Duodenal mucosa (tissue), 2 donors: ENCODE results near the gene SLC66A1.
"Not testable (repeated sequence)": the region's sequence is repeated elsewhere in the genome, so short reads cannot be mapped to it uniquely, and the experiment has no call there.

Experiments
- H3K27ac ChIP-seq: one replicate; pipeline ENCODE4 v1.7.0; 2013; ENCODE audit warnings: low read depth, low read length
- H3K27me3 ChIP-seq, 2 donors: one replicate each; pipeline ENCODE4 v1.7.0; 2013; ENCODE audit warnings: low read length in 2 of 2, control low read depth in 1 of 2; ENCODE audit not compliant: insufficient read depth in 2 of 2, control insufficient read depth in 1 of 2
- H3K36me3 ChIP-seq, 2 donors: one replicate each; pipeline ENCODE4 v1.7.0; 2013; ENCODE audit warnings: low read length in 2 of 2, control low read depth in 1 of 2; ENCODE audit not compliant: insufficient read depth in 2 of 2, control insufficient read depth in 1 of 2
- H3K4me1 ChIP-seq, 2 donors: one replicate each; pipeline ENCODE4 v1.7.0; 2013; ENCODE audit warnings: low read length in 2 of 2, control low read depth in 1 of 2; ENCODE audit not compliant: insufficient read depth in 2 of 2, control insufficient read depth in 1 of 2
- H3K4me3 ChIP-seq, 2 donors: one replicate each; pipeline ENCODE4 v1.7.0; 2013; ENCODE audit warnings: low read length in 2 of 2, low read depth in 1 of 2
- H3K9ac ChIP-seq, 2 donors: one replicate each; pipeline ENCODE4 v1.7.0; 2013; ENCODE audit warnings: low read length in 2 of 2, low read depth in 1 of 2
- H3K9me3 ChIP-seq, 2 donors: one replicate each; pipeline ENCODE4 v1.7.0; 2013; ENCODE audit warnings: low read length in 2 of 2, control low read depth in 1 of 2; ENCODE audit not compliant: control insufficient read depth in 1 of 2

SLC66A1 gene, protein sequence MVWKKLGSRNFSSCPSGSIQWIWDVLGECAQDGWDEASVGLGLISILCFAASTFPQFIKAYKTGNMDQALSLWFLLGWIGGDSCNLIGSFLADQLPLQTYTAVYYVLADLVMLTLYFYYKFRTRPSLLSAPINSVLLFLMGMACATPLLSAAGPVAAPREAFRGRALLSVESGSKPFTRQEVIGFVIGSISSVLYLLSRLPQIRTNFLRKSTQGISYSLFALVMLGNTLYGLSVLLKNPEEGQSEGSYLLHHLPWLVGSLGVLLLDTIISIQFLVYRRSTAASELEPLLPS

DNA sequence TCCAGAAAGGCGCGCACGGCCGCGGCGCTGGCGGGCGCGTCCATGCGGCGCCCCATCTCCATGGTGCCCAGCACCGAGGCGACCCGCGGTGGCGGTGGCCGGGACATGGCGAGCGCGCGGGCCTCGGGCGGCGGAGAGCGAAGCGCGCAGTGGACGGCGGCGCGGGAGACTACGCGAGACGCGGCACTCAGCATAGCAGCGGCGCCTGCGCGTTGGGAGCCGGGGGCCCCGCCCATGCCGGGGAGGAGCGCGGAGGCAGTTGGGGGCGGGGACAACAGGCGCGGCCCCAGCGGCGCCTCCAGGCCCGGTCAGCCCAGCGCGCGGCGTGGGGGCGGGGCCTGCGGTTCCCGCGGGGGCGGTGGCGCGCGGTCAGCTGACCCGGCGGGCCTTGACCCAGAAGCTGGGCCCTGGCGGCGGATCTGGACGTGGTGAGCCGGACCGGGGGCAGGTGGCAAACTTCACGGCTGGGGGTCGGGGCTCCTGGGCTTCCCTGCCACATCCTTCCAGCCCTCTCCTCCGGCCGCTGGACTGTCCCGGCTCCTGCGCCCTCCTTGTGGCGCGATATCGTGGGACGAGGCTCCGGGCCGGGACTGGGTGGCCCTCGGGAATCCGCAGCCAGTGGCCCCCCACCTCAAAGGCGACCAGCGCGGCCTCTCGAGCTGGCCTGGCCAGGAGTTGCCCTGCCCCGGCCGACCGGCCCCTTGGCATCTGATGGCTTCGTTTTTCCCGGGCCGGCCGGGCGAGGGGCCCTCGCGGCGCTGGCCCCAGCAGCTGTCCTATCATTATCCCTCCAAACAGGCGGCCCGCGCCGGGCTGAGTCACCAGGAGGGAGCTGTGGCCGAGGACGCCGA lies at the start of gene SLC66A1, which contains the start of gene AKR7A2:
SLC66A1 (plus strand) TSS at position 396 of the 851 bp plus-strand sequence. CDS start 5,352 bp downstream, outside the sequence.
AKR7A2 (minus strand) TSS at position 214 of the 851 bp plus-strand sequence; CDS start at position 194, 20 bp downstream.
- H3K4me1 ChIP-seq = peaks cover 37 to 60% of the 10 kb centered on the region in 2 donors
- peak within 1 kb of the TSS; percentile 79 for H3K9ac ChIP-seq
- H3K9me3 ChIP-seq = no peaks in the 10 kb centered on the region
- H3K27me3 ChIP-seq = no peaks in the 10 kb centered on the region
- H3K36me3 ChIP-seq = peaks cover 0 to 14% of the 10 kb centered on the region in 2 donors
- H3K27ac ChIP-seq = peak within 1 kb of the TSS; percentile 17
- H3K4me3 ChIP-seq = peak within 1 kb of the TSS; percentile 83 to 89

DNA sequence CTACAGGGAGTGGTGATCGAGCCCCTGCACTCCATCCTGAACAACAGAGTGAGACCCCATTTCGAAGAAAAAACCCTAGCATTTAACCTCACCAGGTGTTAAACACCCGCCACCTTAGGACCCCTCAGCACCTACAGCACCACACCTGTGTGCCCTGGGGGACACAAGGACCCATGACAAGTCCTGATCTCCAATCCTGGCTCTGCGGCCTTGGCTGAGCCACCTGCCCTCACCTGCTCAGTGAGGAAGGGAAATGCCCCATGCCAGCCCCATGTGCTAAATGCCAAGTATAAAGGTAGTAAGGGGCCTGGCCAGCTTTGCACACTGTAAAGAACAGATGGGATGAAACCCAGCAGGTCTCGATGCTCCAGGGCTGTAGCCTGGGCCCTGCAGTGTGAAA lies 49.4 kb upstream of the SLC66A1 start:
- Histone ChIP-seq H3K4me1 (no peaks in the 10 kb centered on the region), H3K9ac (no peak overlapping the region), H3K36me3 (peaks cover 31 to 68% of the 10 kb centered on the region in 2 donors), H3K27ac (no peak overlapping the region), H3K9me3 (no peaks in the 10 kb centered on the region), H3K4me3 (no peak overlapping the region), H3K27me3 (no peaks in the 10 kb centered on the region)

DNA sequence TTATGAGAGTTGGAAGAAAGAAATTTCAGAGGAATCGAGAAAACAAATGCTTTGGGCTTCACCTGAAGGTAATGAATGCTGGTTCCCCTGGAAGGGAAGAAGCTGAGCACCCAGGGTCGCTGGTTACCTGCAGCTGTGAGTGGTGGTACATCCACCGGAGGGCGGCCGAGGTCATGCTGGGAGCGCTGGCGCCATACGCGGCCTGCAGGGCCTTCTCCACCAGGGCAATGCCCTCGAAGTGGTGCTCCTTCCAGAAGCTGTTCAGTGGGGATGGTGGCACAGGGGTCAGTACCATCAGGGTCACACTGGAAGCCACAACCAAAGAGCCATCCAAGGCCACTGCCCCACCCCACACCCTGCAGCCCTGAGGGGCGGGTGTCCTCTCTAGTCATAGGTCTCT lies 43.7 kb upstream of the SLC66A1 start:
- peaks cover 5 to 43% of the 10 kb centered on the region in 2 donors for H3K36me3 ChIP-seq
- no peaks in the 10 kb centered on the region for H3K9me3 ChIP-seq
- H3K9ac ChIP-seq = no peak overlapping the region
- no peaks in the 10 kb centered on the region for H3K27me3 ChIP-seq
- H3K27ac ChIP-seq = no peak overlapping the region
- peaks cover 0 to 12% of the 10 kb centered on the region in 2 donors for H3K4me1 ChIP-seq
- H3K4me3 ChIP-seq = no peak overlapping the region

DNA sequence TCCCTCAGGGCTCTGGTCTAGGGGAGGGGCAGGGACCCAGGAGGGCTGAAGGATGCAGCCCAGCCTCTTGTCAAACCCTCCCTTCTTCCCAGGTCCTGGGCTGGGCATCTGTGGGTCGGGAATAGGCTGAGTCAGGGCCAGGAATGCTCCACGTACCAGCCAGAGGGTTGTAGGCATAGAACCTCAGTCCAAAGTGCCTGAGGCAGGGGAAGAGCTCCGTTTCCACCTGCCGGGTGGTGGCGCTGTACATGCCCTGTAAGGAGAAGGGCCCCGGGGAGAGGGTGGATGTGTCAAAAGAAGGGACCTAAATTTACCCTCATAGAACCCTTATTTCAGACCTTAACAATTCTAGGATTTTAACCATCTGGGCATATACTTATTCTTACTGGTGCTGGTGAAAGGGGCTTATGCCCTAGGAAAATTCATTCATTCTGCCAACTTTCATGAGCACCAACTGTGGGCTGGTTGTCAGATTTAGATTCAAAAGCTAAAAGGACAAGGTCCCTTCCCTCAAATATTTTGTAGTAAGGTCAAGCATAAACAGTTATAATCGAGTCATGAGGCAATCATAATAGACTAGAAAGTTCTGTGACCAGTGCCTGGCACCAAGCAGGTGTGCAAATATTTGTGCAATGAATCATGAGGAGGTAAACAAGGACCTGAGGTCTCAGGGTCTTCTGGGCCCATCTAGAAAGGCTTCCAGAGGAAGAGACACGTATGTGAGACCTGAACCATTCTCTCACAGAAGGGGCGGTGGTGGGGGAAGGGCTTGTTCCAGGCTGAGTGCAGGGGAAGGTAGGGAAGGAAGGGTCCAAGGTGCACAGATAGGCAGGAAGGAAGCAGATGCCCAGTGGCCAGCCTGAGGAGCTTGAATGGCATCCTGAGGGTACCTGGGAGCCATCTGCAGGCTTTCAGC lies 42.4 kb upstream of the SLC66A1 start:
- not testable (repeated sequence) for H3K4me3 ChIP-seq, H3K27me3 ChIP-seq, H3K9ac ChIP-seq, H3K9me3 ChIP-seq, H3K27ac ChIP-seq
- peaks cover 5 to 43% of the 10 kb centered on the region in 2 donors for H3K36me3 ChIP-seq
- peaks cover 4 to 12% of the 10 kb centered on the region in 2 donors for H3K4me1 ChIP-seq

DNA sequence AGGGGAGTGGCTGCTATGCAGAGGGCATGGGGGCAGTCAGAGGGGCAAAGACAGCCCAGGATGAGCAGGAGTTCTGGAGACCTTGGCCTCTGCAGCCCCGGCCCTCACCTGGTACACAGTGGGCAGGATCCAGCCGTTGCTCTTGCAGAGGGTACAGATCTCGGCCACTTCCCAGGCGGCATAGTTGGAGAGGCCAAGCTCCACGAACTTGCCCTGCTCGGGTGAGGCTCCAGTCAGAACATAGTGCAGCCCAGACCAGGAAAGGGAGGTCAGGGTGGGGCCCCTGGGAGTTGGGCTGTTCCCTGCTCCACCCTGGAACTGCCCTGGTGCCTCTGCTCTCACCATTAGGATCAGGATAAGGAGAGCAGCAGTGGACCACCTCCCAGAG lies 41.8 kb upstream of the SLC66A1 start:
- H3K4me3 ChIP-seq = peak overlapping the region in 1 of 2 donors; percentile 16

DNA sequence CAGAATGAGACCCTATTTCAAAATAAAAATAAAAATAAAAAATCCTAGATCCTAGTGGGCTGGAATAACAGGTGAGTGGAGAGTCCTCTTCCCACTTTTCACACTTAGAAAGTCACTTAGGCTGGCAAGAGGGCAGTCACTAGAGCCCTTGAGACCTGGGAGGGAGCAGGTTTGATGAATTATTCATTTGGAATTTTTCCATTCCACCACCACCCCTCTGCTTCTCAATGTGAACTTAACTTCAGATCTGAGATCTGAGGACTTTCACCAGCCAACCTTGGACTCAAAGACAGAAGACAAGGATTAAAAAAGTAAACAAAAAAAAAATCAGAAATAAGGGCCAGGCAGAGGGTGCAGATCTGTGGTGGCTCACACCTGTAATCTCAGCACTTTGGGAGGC lies 40.1 kb upstream of the SLC66A1 start:
- H3K9me3 ChIP-seq = no peaks in the 10 kb centered on the region
- no peak overlapping the region for H3K27ac ChIP-seq
- H3K4me3 ChIP-seq = peak overlapping the region; percentile 38 to 50
- peaks cover 4 to 12% of the 10 kb centered on the region in 2 donors for H3K4me1 ChIP-seq
- no peak overlapping the region for H3K9ac ChIP-seq
- H3K36me3 ChIP-seq = peaks cover 0 to 28% of the 10 kb centered on the region in 2 donors
- H3K27me3 ChIP-seq = no peaks in the 10 kb centered on the region

More for the DNA sequence above, 41.8 kb upstream of the SLC66A1 start:
- not testable (repeated sequence) for H3K27me3 ChIP-seq, H3K27ac ChIP-seq, H3K9ac ChIP-seq, H3K9me3 ChIP-seq
- peaks cover 2 to 41% of the 10 kb centered on the region in 2 donors for H3K36me3 ChIP-seq
- H3K4me1 ChIP-seq = peaks cover 4 to 12% of the 10 kb centered on the region in 2 donors

DNA sequence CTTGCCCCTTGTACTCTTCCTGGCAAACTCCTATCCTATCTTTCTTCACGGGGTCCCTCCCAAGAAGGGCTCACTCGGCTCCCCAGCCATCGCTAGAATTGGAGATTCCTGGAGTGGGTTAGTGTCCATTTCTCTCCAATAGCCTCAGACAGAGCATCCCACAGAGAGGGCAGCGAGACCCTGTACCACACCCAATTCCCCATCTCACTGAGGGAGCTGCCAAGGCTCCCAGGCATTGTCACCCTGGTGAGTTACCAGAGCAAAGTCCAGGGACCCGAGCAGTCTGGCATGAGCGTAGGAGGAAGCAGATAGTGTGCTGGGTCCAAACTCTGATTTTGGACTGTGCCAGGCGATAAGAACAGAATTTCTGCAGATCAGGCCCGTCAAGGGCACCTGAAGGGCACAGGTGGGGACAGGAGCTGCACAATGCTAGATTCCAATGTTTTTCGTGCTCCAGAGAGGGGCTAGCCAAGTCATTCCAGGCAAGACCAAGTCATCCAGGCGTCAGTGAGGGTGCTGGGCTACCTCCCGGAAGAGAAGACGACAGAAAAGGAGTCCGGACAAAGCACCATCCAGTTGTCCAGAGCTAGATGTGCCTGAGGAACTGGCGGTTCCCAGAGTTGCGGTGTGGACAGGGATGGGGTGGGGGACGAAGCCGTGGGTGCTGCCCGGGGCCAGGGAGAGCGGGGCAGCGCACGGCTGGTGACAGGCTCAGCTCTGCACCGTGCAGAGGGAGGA lies 38.9 kb upstream of the SLC66A1 start:
- Histone ChIP-seq H3K27ac (no peak overlapping the region), H3K4me3 (peak overlapping the region; percentile 38 to 50), H3K36me3 (peaks cover 0 to 18% of the 10 kb centered on the region in 2 donors), H3K27me3 (no peaks in the 10 kb centered on the region), H3K9me3 (no peaks in the 10 kb centered on the region), H3K4me1 (peaks cover 4 to 12% of the 10 kb centered on the region in 2 donors), H3K9ac (peak overlapping the region; percentile 24 to 55)

DNA sequence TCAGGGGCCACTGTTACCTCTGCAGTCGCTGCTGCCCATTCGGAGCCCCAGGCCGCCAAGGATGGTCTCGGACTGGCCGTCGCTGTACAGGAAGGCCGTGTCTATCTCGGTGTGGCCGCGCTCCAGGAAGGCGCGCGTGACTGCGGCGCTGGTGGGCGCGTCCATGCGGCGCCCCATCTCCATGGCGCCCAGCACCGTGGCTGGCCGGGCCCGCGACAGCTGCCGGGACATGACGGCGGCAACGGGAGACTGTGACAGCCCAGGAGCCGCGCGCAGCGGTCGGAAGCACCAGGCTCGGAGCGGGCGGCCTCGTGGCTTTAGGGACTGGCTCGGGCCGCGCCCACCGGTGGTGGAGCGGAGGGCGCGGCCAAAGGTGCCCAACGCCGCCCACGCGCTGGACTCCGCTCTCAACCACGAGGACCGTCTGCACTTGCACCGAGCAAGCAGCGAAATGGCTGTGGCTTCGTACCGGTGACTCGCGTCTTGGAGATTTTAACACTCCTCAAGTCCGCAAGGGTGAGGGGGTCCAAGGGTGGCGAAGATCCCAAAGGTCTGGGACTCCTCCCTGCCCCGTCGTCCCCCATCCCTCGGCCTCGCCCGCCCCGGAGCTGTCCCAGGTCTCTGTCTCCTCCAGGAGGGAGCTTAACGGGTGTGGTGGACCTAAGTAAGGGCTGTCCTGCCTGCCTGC lies 38.1 kb upstream of the SLC66A1 start:
- H3K4me3 ChIP-seq = peak overlapping the region; percentile 50 to 60

DNA sequence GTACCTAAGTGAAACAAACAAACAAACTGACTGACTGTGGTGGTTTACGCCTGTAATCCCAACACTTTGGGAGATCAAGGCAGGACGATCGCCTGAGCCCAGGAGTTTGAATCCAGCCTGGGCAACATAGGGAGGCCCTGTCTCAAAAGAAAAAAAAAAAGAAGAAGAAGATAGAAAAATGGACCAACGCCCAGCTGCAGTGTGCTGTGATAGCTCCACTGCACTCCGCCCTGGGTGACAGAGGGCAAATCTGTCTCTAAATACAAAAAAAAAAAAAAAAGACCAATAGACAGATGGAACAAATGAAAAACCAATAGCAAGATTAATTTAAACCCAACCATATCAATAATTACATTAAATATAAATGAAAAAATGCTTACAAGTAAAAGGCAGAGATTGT lies 37.5 kb upstream of the SLC66A1 start:
- H3K4me1 ChIP-seq = peaks cover 4 to 12% of the 10 kb centered on the region in 2 donors
- H3K4me3 ChIP-seq = peak overlapping the region; percentile 50 to 60
- H3K36me3 ChIP-seq = peaks cover 0 to 5% of the 10 kb centered on the region in 2 donors
- H3K27ac ChIP-seq = peak overlapping the region; percentile 20
- H3K9me3 ChIP-seq = no peaks in the 10 kb centered on the region
- no peaks in the 10 kb centered on the region for H3K27me3 ChIP-seq
- peak overlapping the region in 1 of 2 donors; percentile 48 for H3K9ac ChIP-seq

More for the DNA sequence above, 38.1 kb upstream of the SLC66A1 start:
- peaks cover 4 to 12% of the 10 kb centered on the region in 2 donors for H3K4me1 ChIP-seq
- peak overlapping the region; percentile 48 to 55 for H3K9ac ChIP-seq
- H3K36me3 ChIP-seq = peaks cover 0 to 11% of the 10 kb centered on the region in 2 donors
- H3K9me3 ChIP-seq, H3K27me3 ChIP-seq: not testable (repeated sequence)
- peak overlapping the region; percentile 20 for H3K27ac ChIP-seq
